ENCODE results near the gene BAX.

BAX gene

GRCh38 chr19:48933382-48933932 lies 21.2 kb upstream of the BAX start, which contains the start of gene DHDH:
Gene DHDH, plus strand, starts transcription at chr19:48933699. Its CDS starts 23 bp downstream, at chr19:48933722.
- peak; percentile 39 for DNase-seq

GRCh38 chr19:48934837-48935236 lies 19.8 kb upstream of the BAX start:
- no peak for DNase-seq

- no peak for DNase-seq
These were observed 18.8 kb upstream of the BAX start for GRCh38 chr19:48935864-48936263.

GRCh38 chr19:48938256-48938655 lies 16.4 kb upstream of the BAX start:
- no peak for DNase-seq

GRCh38 chr19:48940902-48941301 lies 13.8 kb upstream of the BAX start:
- DNase-seq, result no peak

- DNase-seq, result no peak
These were observed 11.6 kb upstream of the BAX start for GRCh38 chr19:48943081-48943480.

GRCh38 chr19:48945415-48945814 lies 9.3 kb upstream of the BAX start:
- no peak for DNase-seq

- no peak for DNase-seq
These were observed 8.9 kb upstream of the BAX start for GRCh38 chr19:48945817-48946216.

- DNase-seq, result no peak
These were observed 8.0 kb upstream of the BAX start for GRCh38 chr19:48946463-48947257.

- no peak for DNase-seq
These were observed 7.5 kb upstream of the BAX start for GRCh38 chr19:48947258-48947542.

- DNase-seq, result no peak
These were observed 4.5 kb upstream of the BAX start for GRCh38 chr19:48950159-48950558.

GRCh38 chr19:48950830-48951519 lies 3.7 kb upstream of the BAX start:
- DNase-seq, result no peak

- DNase-seq, result no peak
These were observed 1.5 kb upstream of the BAX start for GRCh38 chr19:48953141-48953540.

- no peak for DNase-seq
These were observed 583 bp upstream of the BAX start for GRCh38 chr19:48953990-48954594.

GRCh38 chr19:48955308-48955958 lies 758 bp downstream of the BAX start:
- DNase-seq, result no peak

- no peak for DNase-seq
These were observed 3.3 kb downstream of the BAX start for GRCh38 chr19:48958006-48958405.

- DNase-seq, result no peak
These were observed 4.9 kb downstream of the BAX start for GRCh38 chr19:48959341-48960239.

GRCh38 chr19:48961051-48961649 lies 6.5 kb downstream of the BAX start:
- DNase-seq, result no peak

- no peak for DNase-seq
These were observed 7.0 kb downstream of the BAX start for GRCh38 chr19:48961673-48962028.

GRCh38 chr19:48962029-48962848 lies 7.6 kb downstream of the BAX start:
- no peak for DNase-seq

- DNase-seq, result no peak
These were observed 8.1 kb downstream of the BAX start for GRCh38 chr19:48962849-48963165.
